WTC11 (cell line): Measurements from ENCODE around the gene MAN2B2. TPM values are rescaled to one million over a fixed set of nuclear protein-coding genes. Genes with fewer than 3 reads are reported as not detected.

Experiments used
- ATAC-seq: fragments of 200-7000 bp; cut with Tn5 transposase; 2 replicates; pipeline ENCODE4 v1.10.0; 2021; ENCODE audit warnings: mild to moderate bottlenecking, moderate library complexity
- CTCF ChIA-PET: fragments of 300-600 bp; sonication (Branson Sonifier 250); formaldehyde crosslinking; loops from one replicate; lab custom pipeline; 2021; ENCODE audit warnings: antibody characterized with exemption; lab: Charles Lee
- POLR2A ChIA-PET: fragments of 350-600 bp; sonication (Branson Sonifier 250); formaldehyde crosslinking; loops from one replicate; lab custom pipeline; 2021; ENCODE audit warnings: antibody characterized with exemption; lab: Charles Lee
- DNase-seq: peaks from one replicate; pipeline ENCODE4 v3.0.0; 2021; ENCODE audit warnings: low spot score
- H3K27ac Mint-ChIP-seq: 2 replicates; pipeline ENCODE4 v1.8.0; 2021; ENCODE audit warnings: mixed read lengths
- H3K27me3 Mint-ChIP-seq: 2 replicates; pipeline ENCODE4 v1.8.0; 2021; ENCODE audit warnings: low read depth, mild to moderate bottlenecking, moderate library complexity, mixed read lengths
- H3K36me3 Mint-ChIP-seq: 2 replicates; pipeline ENCODE4 v1.8.0; 2021; ENCODE audit warnings: mixed read lengths
- H3K4me1 Mint-ChIP-seq: 2 replicates; pipeline ENCODE4 v1.8.0; 2022; ENCODE audit warnings: mixed read lengths
- H3K4me3 Mint-ChIP-seq: 2 replicates; pipeline ENCODE4 v1.8.0; 2021; ENCODE audit warnings: mild to moderate bottlenecking, moderate library complexity, mixed read lengths
- H3K9me3 Mint-ChIP-seq: 2 replicates; pipeline ENCODE4 v1.8.0; 2021; ENCODE audit warnings: mixed read lengths
- ATF3 ChIP-seq: sonication (generic); formaldehyde crosslinking; conservative IDR thresholded peaks from 2 replicates; pipeline ENCODE4 v1.8.1; 2022; ENCODE audit warnings: mild to moderate bottlenecking, missing genetic modification reagents
- CTCF ChIP-seq: fragments of 200-600 bp; IDR thresholded peaks from 2 replicates; pipeline ENCODE4 v1.8.0; 2022; ENCODE audit warnings: antibody characterized with exemption
- E2F4 ChIP-seq: sonication (generic); formaldehyde crosslinking; IDR thresholded peaks from 2 replicates; pipeline ENCODE4 v1.8.1; 2022; ENCODE audit warnings: low read depth, mild to moderate bottlenecking, moderate library complexity, missing genetic modification reagents, borderline replicate concordance
- ELF4 ChIP-seq: sonication (generic); formaldehyde crosslinking; IDR thresholded peaks from 2 replicates; pipeline ENCODE4 v1.8.1; 2022; ENCODE audit warnings: low read depth, mild to moderate bottlenecking, moderate library complexity, missing genetic modification reagents
- ERG ChIP-seq: fragments of 250-450 bp; sonication (Bioruptor Pico); IDR thresholded peaks from 2 replicates; pipeline ENCODE4 v1.8.0; 2021; ENCODE audit warnings: mild to moderate bottlenecking
- FOXP4 ChIP-seq: sonication (generic); formaldehyde crosslinking; IDR thresholded peaks from 2 replicates; pipeline ENCODE4 v1.8.0; 2022; ENCODE audit warnings: mild to moderate bottlenecking, missing genetic modification reagents
- GTF2I ChIP-seq: fragments of 250-450 bp; sonication (Bioruptor Pico); conservative IDR thresholded peaks from 2 replicates; pipeline ENCODE4 v1.4.0; 2021; ENCODE audit warnings: mild to moderate bottlenecking
- KAT7 ChIP-seq: sonication (generic); formaldehyde crosslinking; IDR thresholded peaks from 2 replicates; pipeline ENCODE4 v1.8.1; 2023; ENCODE audit warnings: missing genetic modification reagents, mild to moderate bottlenecking, borderline replicate concordance
- NFATC4 ChIP-seq: fragments of 250-450 bp; sonication (Bioruptor Pico); IDR thresholded peaks from 2 replicates; pipeline ENCODE4 v1.9.0; 2021; ENCODE audit warnings: mild to moderate bottlenecking
- OVOL2 ChIP-seq: fragments of 250-450 bp; sonication (Bioruptor Pico); IDR thresholded peaks from 2 replicates; pipeline ENCODE4 v1.9.0; 2021; ENCODE audit warnings: mild to moderate bottlenecking, borderline replicate concordance
- RORB ChIP-seq: fragments of 250-450 bp; sonication (Bioruptor Pico); IDR thresholded peaks from 2 replicates; pipeline ENCODE4 v1.9.0; 2021; ENCODE audit warnings: mild to moderate bottlenecking
- SMAD3 ChIP-seq: sonication (generic); formaldehyde crosslinking; IDR thresholded peaks from 2 replicates; pipeline ENCODE4 v1.8.0; 2022; ENCODE audit warnings: missing genetic modification reagents, mild to moderate bottlenecking, borderline replicate concordance
- SMAD4 ChIP-seq: sonication (generic); formaldehyde crosslinking; IDR thresholded peaks from 2 replicates; pipeline ENCODE4 v1.8.0; 2022; ENCODE audit warnings: mild to moderate bottlenecking, missing genetic modification reagents
- USF1 ChIP-seq: sonication (generic); formaldehyde crosslinking; IDR thresholded peaks from 2 replicates; pipeline ENCODE4 v1.8.0; 2022; ENCODE audit warnings: mild to moderate bottlenecking, missing genetic modification reagents
- ZMAT4 ChIP-seq: fragments of 250-450 bp; sonication (Bioruptor Pico); IDR thresholded peaks from 2 replicates; pipeline ENCODE4 v1.9.0; 2021; ENCODE audit warnings: mild to moderate bottlenecking
- ZNF121 ChIP-seq: sonication (generic); formaldehyde crosslinking; IDR thresholded peaks from 2 replicates; pipeline ENCODE4 v1.8.0; 2023; ENCODE audit warnings: missing genetic modification reagents
- ZNF423 ChIP-seq: fragments of 250-450 bp; sonication (Bioruptor Pico); IDR thresholded peaks from 2 replicates; pipeline ENCODE4 v2.1.2; 2022; ENCODE audit warnings: mild to moderate bottlenecking, moderate library complexity
- total RNA-seq: library from RNA; stranded (reverse); gene quantifications from 3 replicates; pipeline ENCODE4 v1.2.3, GENCODE V29; 2021
- TF ChIP-seq, protein P1 (sequence below): sonication (generic); formaldehyde crosslinking; IDR thresholded peaks from 2 replicates; pipeline ENCODE4 v1.8.0; 2023; ENCODE audit warnings: missing genetic modification reagents, mild to moderate bottlenecking, borderline replicate concordance

The MAN2B2 gene
- total RNA-seq, 1 experiment from 2014 or later, result 6.3 TPM

GRCh38 chr4:6557185-6557584 is 17.8 kb upstream of the MAN2B2 start:
- Mint-ChIP-seq H3K4me1 (peaks cover 2% of the 10 kb centered on the region; the same call in 1 of the 2 replicates), H3K27ac (no peak overlapping the region), H3K4me3 (no peak overlapping the region), H3K9me3 (peaks cover 7% of the 10 kb centered on the region), H3K36me3 (0 out of 2 replicates have a peak, but pooled peaks cover 5% of the 10 kb centered on the region), H3K27me3 (peaks cover 71% of the 10 kb centered on the region)
- TF ChIP-seq OVOL2 (CRISPR knock-in tag), result no peak
- no peak for TF ChIP-seq ATF3 (CRISPR knock-in tag)
- TF ChIP-seq ELF4 (CRISPR knock-in tag), result no peak
- no peak for TF ChIP-seq KAT7
- TF ChIP-seq ZMAT4 (CRISPR knock-in tag), result no peak
- no peak for TF ChIP-seq ZNF423 (CRISPR knock-in tag)
- no peak for TF ChIP-seq NFATC4 (CRISPR knock-in tag)
- DNase-seq (no peak), ATAC-seq (no peak)
- POLR2A ChIA-PET, result no interaction called here
- CTCF ChIA-PET, result no interaction called here

DNA sequence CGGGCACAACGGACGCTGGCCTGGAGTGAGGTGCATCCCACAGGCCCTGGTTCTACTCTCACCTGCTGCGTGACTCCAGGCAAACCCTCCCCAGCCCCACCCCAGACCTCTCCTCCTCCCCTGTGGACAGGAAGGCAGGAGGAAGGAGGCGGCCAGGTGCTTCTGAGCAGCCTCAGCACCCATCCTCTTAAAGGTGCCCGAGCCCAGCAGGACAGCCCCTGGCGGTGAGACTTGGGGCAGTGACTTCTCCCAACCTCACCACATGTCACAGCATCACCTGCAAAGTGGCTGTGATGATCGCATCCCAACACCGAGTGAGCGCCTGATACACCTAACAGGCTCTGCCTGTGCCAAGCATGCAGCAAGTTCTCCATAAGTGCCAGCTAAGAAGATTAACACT is 17.1 kb upstream of the MAN2B2 start:
- Mint-ChIP-seq H3K4me1 (peaks cover 2% of the 10 kb centered on the region; the same call in 1 of the 2 replicates), H3K36me3 (no peaks in the 10 kb centered on the region), H3K4me3 (no peak overlapping the region), H3K27ac (no peak overlapping the region), H3K27me3 (peaks cover 73% of the 10 kb centered on the region), H3K9me3 (no peaks in the 10 kb centered on the region; the same call in 1 of the 2 replicates)
- ATAC-seq (no peak), DNase-seq (no peak)
- POLR2A ChIA-PET, result no interaction called here
- CTCF ChIA-PET, result interaction anchor here (1.3 kb wide), 1 partner anchor 11 kb away, joined by 6 read pairs; no protein-coding TSS in a partner anchor
- TF ChIP-seq FOXP4 (CRISPR knock-in tag) (no peak), RORB (no peak), CTCF (no peak), SMAD4 (CRISPR knock-in tag) (no peak), ERG (CRISPR knock-in tag) (no peak), E2F4 (no peak), GTF2I (CRISPR knock-in tag) (no peak)

DNA sequence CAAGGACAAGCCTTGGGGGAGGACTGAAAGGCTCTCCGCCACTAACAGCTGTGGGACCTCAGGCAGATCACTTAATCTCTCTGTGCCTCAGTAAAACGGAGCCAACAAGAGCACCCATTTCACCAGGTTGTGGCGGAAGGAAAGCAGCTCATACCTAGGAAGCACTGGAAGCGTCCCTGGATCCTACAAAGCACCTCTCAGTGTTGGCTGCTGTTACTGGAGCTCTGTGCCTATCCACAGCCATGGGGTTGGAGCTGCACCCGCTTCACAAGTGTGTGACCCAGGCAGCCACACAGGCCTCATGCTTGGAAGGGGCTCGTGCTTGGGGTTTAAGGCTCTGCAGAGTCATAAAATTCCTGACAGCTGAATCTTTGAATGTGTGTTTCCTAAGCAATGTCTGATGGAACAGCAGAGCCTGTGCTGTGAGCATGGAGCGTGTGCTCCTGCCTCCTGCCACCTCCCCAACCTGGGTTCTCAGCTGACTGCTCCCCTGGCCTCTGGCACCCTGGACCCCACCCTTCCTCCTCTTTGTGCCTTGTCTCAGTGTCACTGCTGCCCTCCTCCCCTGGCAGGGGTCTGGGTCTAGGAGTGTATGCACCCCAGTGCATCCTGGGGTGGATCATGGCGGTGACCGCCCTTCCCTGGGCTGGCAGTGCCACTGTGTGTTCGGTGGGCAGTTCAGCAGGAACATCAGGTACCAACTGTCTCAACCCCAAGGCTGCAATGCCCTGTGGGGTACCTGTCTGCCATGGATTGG is 14.4 kb upstream of the MAN2B2 start:
- CTCF ChIA-PET, result interaction anchor here (1.3 to 4.2 kb wide), 3 partner anchors 11 to 228 kb away, joined by 6 to 27 read pairs (median 23); no protein-coding TSS in a partner anchor
- TF ChIP-seq ZNF121 (CRISPR knock-in tag), result no peak
- TF ChIP-seq USF1, result no peak
- no peak for TF ChIP-seq SMAD3
- TF ChIP-seq, protein P1, sequence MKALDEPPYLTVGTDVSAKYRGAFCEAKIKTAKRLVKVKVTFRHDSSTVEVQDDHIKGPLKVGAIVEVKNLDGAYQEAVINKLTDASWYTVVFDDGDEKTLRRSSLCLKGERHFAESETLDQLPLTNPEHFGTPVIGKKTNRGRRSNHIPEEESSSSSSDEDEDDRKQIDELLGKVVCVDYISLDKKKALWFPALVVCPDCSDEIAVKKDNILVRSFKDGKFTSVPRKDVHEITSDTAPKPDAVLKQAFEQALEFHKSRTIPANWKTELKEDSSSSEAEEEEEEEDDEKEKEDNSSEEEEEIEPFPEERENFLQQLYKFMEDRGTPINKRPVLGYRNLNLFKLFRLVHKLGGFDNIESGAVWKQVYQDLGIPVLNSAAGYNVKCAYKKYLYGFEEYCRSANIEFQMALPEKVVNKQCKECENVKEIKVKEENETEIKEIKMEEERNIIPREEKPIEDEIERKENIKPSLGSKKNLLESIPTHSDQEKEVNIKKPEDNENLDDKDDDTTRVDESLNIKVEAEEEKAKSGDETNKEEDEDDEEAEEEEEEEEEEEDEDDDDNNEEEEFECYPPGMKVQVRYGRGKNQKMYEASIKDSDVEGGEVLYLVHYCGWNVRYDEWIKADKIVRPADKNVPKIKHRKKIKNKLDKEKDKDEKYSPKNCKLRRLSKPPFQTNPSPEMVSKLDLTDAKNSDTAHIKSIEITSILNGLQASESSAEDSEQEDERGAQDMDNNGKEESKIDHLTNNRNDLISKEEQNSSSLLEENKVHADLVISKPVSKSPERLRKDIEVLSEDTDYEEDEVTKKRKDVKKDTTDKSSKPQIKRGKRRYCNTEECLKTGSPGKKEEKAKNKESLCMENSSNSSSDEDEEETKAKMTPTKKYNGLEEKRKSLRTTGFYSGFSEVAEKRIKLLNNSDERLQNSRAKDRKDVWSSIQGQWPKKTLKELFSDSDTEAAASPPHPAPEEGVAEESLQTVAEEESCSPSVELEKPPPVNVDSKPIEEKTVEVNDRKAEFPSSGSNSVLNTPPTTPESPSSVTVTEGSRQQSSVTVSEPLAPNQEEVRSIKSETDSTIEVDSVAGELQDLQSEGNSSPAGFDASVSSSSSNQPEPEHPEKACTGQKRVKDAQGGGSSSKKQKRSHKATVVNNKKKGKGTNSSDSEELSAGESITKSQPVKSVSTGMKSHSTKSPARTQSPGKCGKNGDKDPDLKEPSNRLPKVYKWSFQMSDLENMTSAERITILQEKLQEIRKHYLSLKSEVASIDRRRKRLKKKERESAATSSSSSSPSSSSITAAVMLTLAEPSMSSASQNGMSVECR (CRISPR knock-in tag), result no peak

More for the DNA sequence above, 14.4 kb upstream of the MAN2B2 start:
- Mint-ChIP-seq H3K27ac (no peak overlapping the region), H3K4me3 (no peak overlapping the region), H3K36me3 (no peaks in the 10 kb centered on the region), H3K4me1 (peaks cover 2% of the 10 kb centered on the region; the same call in 1 of the 2 replicates), H3K27me3 (peaks cover 87% of the 10 kb centered on the region), H3K9me3 (no peaks in the 10 kb centered on the region)
- no peak for DNase-seq
- POLR2A ChIA-PET, result no interaction called here
- ATAC-seq, result no peak
